GM19099 (cell line): ENCODE data around the gene CCDC30.

ENCODE experiments used
- POLR2A ChIP-seq: IDR thresholded peaks from 3 replicates; pipeline ENCODE4 v1.6.1; 2011; ENCODE audit warnings: low read depth; ENCODE audit not compliant: insufficient read length; ENCODE audit errors: extremely low read depth

Gene CCDC30

DNA sequence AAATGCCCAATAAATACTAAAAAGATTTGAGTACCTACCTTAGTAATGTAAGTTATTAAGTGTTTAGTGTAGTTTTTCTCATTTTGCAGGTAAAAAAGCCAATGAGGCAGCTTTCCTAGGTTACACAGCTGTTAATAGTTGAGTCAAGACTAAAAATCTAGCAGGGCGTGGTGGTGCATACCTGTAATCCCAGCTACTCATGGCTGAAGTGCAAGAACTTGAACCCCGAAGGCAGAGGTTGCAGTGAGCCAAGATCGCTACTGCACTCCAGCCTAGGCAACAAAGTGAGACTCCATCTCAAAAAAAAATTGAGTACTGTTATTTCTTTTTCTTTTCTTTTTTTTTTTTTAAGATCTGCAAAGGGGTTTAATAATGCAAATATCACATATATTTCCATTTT lies 226.8 kb downstream of the CCDC30 start:
- no peak for TF ChIP-seq POLR2A

DNA sequence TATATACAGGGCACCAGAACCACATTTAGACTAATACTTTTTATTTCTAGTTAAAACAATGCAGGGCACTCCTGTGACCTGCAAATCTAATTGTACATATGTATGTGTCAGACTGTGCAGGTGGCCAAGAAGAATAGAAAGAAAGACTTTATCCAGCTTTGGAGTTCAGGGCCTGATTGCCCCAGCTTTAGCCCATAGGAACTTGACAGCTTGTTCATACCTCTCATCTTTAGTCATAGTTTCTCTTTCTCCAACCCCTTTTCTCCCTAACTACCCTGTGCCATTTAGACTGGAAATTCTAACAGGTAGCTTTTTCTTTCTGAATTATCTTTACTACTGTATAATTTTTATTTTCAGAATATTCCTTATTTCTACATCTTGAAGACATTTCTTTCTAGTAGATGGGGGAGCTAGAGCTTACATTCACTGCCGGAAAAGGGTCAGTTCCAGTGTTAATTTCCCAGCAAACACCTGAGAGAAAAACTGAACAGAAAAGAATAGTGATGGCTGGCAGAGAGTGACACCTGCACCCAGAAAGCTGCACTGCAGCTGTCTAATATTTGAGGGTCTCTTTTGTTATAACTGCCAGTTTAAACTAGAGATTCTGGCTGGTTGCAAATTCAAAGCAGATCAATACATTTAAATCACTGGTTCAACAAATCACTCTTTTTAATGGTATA lies 227.5 kb downstream of the CCDC30 start:
- no peak for TF ChIP-seq POLR2A

DNA sequence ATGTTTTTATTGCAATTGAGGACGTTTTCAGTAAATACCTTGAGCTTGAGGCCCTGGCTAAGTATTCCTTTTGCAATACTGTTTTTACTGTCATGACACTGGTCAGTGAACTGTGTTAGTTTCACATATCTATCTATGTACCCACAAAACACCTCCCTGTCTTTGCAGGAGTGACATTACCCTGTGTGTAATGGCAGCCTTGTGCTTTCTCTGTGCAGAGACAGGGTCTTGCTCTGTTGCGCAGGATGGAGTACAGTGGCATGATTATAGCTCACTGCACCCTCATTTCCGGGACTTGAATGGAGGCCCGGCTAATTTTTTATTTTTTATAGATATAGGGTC lies 228.0 kb downstream of the CCDC30 start:
- no peak for TF ChIP-seq POLR2A

DNA sequence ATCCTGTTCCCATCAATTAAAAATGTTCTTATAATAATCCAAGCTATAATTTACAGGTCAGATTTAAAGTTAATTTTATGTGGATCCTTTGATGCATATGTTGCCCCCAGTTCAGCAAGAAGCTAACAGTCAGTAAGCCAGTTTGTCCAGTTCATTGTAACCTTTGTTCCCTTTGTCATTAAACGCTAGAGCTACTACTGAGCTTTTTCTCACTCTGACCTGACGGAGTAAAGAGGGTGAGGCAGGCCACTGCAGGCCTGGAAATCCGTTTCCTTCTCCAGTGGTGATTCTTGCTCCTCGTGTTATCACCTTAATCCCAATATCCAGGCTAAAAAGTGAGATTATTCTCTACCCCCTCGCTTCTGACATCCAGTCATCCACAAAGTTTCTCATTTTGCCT lies 229.4 kb downstream of the CCDC30 start:
- TF ChIP-seq POLR2A: no peak

DNA sequence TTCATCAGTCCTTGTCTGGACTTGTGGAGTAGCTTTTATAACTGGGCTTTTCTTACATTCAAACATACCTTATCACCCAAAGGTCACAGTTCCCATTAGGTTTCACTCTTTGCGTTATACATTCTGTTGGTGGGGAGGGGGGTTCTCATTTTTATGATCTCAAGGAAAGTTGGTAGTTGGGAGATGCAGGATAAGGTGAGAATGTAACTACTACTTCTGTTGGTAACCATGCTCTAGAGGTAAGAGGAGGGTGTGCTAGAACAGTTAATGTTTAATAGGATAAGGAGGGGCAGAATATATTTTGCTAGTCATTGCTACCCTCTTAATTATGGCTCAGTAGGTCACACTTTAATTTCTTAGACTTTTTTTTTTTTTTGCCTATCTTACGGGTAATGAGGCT lies 229.8 kb downstream of the CCDC30 start:
- no peak for TF ChIP-seq POLR2A

DNA sequence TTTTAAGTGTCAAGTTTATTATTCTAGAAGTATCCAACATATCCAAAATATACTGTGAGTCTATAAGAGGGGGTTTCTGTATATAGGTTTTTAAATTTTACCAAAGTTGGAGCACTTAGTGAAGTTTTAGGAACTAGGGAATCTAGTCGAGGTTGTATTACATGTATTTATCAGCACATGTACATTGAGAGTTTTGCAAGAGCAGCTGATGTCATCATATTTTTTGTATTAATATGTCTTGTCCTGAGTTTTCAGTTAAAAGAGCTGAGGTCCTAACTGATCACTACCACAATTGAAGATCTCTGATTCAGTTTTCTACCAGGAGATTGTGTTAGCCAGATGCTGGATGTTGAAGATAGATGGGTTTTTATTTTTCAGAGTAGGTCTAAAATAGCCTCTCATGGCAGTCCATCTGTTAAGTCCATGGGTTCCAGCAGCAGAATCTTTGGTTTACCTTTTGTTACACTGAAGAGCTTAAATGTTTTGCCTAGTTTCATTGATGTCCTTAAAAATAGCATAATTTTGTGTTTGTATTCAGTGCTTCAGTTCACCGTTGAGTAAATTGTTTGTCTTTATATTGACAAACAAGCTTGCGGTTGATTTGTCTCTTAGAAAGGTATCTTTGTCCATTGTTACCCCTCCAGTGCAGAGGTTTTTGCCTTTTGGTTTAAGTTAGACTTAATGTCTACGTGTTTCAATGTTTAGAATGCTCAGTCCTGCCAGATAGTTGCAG lies 235.2 kb downstream of the CCDC30 start:
- no peak for TF ChIP-seq POLR2A

DNA sequence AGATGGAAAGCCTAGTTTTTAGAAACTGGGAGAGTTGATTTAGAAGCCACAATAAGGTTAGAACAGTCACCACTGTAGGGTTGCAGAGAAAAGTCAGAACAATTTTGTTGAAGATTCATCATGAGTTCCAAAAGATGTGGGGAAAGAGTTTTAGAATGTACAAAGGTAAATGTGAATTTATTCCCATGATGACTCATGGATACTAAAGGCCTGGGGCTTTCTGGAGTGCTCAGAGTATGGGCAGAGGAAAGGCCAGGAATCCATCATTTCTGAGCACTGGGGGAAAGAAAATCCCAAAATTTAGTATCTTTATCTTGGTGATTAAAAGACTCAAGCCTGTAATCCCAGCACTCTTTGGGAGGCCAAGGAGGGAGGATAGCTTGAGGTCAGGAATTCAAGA lies 236.9 kb downstream of the CCDC30 start:
- TF ChIP-seq POLR2A: no peak

DNA sequence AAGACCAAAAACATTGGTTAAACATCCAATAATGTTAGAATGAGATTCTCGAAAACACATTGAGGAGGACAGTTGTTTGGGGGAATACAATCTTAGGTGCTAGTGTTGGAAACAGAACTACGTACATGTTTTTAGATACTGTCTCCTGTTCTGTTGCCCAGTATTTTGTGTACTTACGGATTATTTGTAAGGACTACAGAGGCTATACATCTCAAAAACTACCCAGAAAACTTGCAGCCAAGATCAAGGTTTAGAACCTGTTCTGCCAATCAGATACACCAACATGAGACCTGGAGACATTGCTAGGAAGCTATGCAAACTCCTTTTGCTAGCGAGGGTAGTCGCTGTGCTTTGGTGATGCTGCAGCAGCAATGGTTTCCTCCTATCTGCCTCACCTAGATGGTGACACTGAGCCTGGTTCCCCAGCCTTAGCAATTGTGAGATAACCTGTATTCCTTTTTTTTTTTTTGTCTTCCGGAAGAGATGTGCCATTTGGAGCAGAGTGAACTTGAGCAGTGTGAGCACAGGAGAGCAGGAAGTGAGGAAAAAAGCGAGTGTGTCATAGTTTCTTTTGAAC lies 240.9 kb downstream of the CCDC30 start:
- peak; percentile 19 for TF ChIP-seq POLR2A
